GM23338 (cell line): ENCODE data around the gene ZFPL1. TPM values are rescaled to one million over a fixed set of nuclear protein-coding genes. Genes with fewer than 3 reads are reported as not detected.

Experiments
- EZH2phosphoT487 ChIP-seq: fragments of 200-600 bp; sonication (generic); IDR thresholded peaks from one replicate; pipeline ENCODE4 v1.8.1; 2018; ENCODE audit warnings: antibody characterized with exemption; ENCODE audit not compliant: unreplicated experiment
- microRNA-seq: library from miRNA; unstranded; fragments of <30 nt; microRNA quantifications from one replicate; pipeline ENCODE4, GENCODE V29; 2017
- polyA plus RNA-seq: library from polyadenylated mRNA; unstranded; fragments of >200 nt; fragmentation: Nextera tagmentation; extraction: Ambion mirVana; gene quantifications from 2 replicates; pipeline ENCODE4 v1.2.1, GENCODE V29; 2016
- small RNA-seq: library from RNA; depleted of rRNA; stranded (forward); fragments of <200 nt; gene quantifications from one replicate; pipeline ENCODE3, GENCODE V24; 2014; ENCODE audit warnings: low replicate concordance
- total RNA-seq: library from RNA; depleted of rRNA; stranded (reverse); fragments of >200 nt; shearing (Covaris generic); gene quantifications from 2 replicates; pipeline ENCODE4 v1.2.3, GENCODE V29; 2014; rRNA removed
- TF ChIP-seq, protein P1 (sequence below): fragments of 250-450 bp; sonication (Bioruptor Pico); IDR thresholded peaks from 2 replicates; pipeline ENCODE4 v1.5.0; 2020; ENCODE audit warnings: mild to moderate bottlenecking, moderate library complexity

ZFPL1 gene
- total and polyA plus RNA-seq, 2 experiments from 2014 or later, result 26.3 to 26.8 TPM

DNA sequence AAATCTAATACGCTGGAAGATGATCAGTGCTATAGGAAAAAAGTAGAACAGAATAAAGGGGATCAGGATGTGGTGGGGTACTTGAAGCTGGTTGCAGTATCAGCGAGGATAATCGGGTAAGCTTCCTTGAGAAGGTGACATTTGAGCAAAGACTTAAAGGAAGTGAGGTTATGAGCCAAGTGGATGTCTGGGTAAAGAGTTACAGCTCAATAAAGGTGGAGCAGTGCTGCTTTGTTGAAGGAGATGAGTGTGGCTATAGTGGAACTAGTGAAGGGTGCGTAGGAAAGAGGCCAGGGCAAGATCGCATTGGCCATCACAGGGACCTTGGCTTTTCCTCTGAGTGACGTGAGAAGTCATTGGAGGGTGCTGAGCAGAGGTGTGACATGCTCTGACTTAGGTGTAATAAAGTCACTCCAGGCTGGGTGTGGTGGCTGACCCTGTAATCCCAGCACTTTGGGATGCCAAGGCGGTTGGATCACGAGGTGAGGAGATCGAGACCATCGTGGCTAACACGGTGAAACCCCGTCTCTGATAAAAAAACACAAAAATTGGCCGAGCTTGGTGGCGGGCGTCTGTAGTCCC, 52.6 kb downstream of the ZFPL1 start (continued):
- TF ChIP-seq, protein P1, sequence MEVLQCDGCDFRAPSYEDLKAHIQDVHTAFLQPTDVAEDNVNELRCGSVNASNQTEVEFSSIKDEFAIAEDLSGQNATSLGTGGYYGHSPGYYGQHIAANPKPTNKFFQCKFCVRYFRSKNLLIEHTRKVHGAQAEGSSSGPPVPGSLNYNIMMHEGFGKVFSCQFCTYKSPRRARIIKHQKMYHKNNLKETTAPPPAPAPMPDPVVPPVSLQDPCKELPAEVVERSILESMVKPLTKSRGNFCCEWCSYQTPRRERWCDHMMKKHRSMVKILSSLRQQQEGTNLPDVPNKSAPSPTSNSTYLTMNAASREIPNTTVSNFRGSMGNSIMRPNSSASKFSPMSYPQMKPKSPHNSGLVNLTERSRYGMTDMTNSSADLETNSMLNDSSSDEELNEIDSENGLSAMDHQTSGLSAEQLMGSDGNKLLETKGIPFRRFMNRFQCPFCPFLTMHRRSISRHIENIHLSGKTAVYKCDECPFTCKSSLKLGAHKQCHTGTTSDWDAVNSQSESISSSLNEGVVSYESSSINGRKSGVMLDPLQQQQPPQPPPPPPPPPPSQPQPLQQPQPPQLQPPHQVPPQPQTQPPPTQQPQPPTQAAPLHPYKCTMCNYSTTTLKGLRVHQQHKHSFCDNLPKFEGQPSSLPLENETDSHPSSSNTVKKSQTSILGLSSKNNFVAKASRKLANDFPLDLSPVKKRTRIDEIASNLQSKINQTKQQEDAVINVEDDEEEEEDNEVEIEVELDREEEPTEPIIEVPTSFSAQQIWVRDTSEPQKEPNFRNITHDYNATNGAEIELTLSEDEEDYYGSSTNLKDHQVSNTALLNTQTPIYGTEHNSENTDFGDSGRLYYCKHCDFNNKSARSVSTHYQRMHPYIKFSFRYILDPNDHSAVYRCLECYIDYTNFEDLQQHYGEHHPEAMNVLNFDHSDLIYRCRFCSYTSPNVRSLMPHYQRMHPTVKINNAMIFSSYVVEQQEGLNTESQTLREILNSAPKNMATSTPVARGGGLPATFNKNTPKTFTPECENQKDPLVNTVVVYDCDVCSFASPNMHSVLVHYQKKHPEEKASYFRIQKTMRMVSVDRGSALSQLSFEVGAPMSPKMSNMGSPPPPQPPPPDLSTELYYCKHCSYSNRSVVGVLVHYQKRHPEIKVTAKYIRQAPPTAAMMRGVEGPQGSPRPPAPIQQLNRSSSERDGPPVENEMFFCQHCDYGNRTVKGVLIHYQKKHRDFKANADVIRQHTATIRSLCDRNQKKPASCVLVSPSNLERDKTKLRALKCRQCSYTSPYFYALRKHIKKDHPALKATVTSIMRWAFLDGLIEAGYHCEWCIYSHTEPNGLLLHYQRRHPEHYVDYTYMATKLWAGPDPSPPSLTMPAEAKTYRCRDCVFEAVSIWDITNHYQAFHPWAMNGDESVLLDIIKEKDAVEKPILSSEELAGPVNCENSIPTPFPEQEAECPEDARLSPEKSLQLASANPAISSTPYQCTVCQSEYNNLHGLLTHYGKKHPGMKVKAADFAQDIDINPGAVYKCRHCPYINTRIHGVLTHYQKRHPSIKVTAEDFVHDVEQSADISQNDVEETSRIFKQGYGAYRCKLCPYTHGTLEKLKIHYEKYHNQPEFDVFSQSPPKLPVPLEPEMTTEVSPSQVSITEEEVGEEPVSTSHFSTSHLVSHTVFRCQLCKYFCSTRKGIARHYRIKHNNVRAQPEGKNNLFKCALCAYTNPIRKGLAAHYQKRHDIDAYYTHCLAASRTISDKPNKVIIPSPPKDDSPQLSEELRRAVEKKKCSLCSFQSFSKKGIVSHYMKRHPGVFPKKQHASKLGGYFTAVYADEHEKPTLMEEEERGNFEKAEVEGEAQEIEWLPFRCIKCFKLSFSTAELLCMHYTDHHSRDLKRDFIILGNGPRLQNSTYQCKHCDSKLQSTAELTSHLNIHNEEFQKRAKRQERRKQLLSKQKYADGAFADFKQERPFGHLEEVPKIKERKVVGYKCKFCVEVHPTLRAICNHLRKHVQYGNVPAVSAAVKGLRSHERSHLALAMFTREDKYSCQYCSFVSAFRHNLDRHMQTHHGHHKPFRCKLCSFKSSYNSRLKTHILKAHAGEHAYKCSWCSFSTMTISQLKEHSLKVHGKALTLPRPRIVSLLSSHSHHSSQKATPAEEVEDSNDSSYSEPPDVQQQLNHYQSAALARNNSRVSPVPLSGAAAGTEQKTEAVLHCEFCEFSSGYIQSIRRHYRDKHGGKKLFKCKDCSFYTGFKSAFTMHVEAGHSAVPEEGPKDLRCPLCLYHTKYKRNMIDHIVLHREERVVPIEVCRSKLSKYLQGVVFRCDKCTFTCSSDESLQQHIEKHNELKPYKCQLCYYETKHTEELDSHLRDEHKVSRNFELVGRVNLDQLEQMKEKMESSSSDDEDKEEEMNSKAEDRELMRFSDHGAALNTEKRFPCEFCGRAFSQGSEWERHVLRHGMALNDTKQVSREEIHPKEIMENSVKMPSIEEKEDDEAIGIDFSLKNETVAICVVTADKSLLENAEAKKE (CRISPR knock-in tag), result no peak
- TF ChIP-seq EZH2phosphoT487, result no peak

Small RNA genes within 50 kb of the gene (microRNA-seq; reads per million reads assigned to microRNA genes)
- gene MIR6751, result not detected

Small RNA genes within 50 kb of the gene (small RNA-seq; reads per million reads assigned to genes)
- gene SNX15, result not detected

Other genes with a start within 250 kb of the ZFPL1 start
- gene CDC42BPG, start 239.6 kb upstream of the ZFPL1 start, total RNA-seq, result 10.1 and 11.6 TPM in 2 replicates
- 1.8 and 2.3 TPM in 2 replicates for gene CDC42BPG, start 239.6 kb upstream of the ZFPL1 start, polyA plus RNA-seq
- gene EHD1, start 205.6 kb upstream of the ZFPL1 start, total RNA-seq, result 43.8 and 69.7 TPM in 2 replicates
- gene EHD1, start 205.6 kb upstream of the ZFPL1 start, polyA plus RNA-seq, result 16.7 and 16.9 TPM in 2 replicates
- 26.2 and 31.7 TPM in 2 replicates for gene ATG2A, start 167.0 kb upstream of the ZFPL1 start, total RNA-seq
- 8.7 and 9.2 TPM in 2 replicates for gene ATG2A, start 167.0 kb upstream of the ZFPL1 start, polyA plus RNA-seq
- gene PPP2R5B, start 159.5 kb upstream of the ZFPL1 start, total RNA-seq, result 3.3 and 5.8 TPM in 2 replicates
- gene PPP2R5B, start 159.5 kb upstream of the ZFPL1 start, polyA plus RNA-seq, result 2.6 and 2.8 TPM in 2 replicates
- gene GPHA2, start 148.3 kb upstream of the ZFPL1 start, total RNA-seq, result 0.83 TPM in 1 of 2 replicates, not detected in the other
- gene GPHA2, start 148.3 kb upstream of the ZFPL1 start, polyA plus RNA-seq, result 1.8 and 3.6 TPM in 2 replicates
- gene MAJIN, start 112.1 kb upstream of the ZFPL1 start, total RNA-seq, result not detected in 2 replicates
- gene MAJIN, start 112.1 kb upstream of the ZFPL1 start, polyA plus RNA-seq, result not detected in 2 replicates
- 0.58 and 1.6 TPM in 2 replicates for gene BATF2, start 87.3 kb upstream of the ZFPL1 start, total RNA-seq
- 0.53 and 1.2 TPM in 2 replicates for gene BATF2, start 87.3 kb upstream of the ZFPL1 start, polyA plus RNA-seq
- gene ARL2, start 70.1 kb upstream of the ZFPL1 start, total RNA-seq, result 170 and 193 TPM in 2 replicates
- 216 and 236 TPM in 2 replicates for gene ARL2, start 70.1 kb upstream of the ZFPL1 start, polyA plus RNA-seq
- gene SNX15, start 56.8 kb upstream of the ZFPL1 start, total RNA-seq, result 15.6 and 21.4 TPM in 2 replicates
- gene SNX15, start 56.8 kb upstream of the ZFPL1 start, polyA plus RNA-seq, result 13.0 and 13.6 TPM in 2 replicates
- gene SAC3D1, start 43.0 kb upstream of the ZFPL1 start, total RNA-seq, result 30.3 and 31.1 TPM in 2 replicates
- 21.6 and 21.8 TPM in 2 replicates for gene SAC3D1, start 43.0 kb upstream of the ZFPL1 start, polyA plus RNA-seq
- 11.0 and 13.7 TPM in 2 replicates for gene NAALADL1, start 25.7 kb upstream of the ZFPL1 start, total RNA-seq
- gene NAALADL1, start 25.7 kb upstream of the ZFPL1 start, polyA plus RNA-seq, result 8.0 and 11.1 TPM in 2 replicates
- 63.3 and 70.9 TPM in 2 replicates for gene CDCA5, start 182 bp upstream of the ZFPL1 start, total RNA-seq
- gene CDCA5, start 182 bp upstream of the ZFPL1 start, polyA plus RNA-seq, result 53.3 and 64.9 TPM in 2 replicates
- 435 and 450 TPM in 2 replicates for gene VPS51, start 12.0 kb downstream of the ZFPL1 start, total RNA-seq
- gene VPS51, start 12.0 kb downstream of the ZFPL1 start, polyA plus RNA-seq, result 42.2 and 45.3 TPM in 2 replicates
- gene TM7SF2, start 27.6 kb downstream of the ZFPL1 start, total RNA-seq, result 70.2 and 82.3 TPM in 2 replicates
- 43.5 and 48.7 TPM in 2 replicates for gene TM7SF2, start 27.6 kb downstream of the ZFPL1 start, polyA plus RNA-seq
- 17.4 and 18.1 TPM in 2 replicates for gene ZNHIT2, start 33.5 kb downstream of the ZFPL1 start, total RNA-seq
- 17.7 and 18.3 TPM in 2 replicates for gene ZNHIT2, start 33.5 kb downstream of the ZFPL1 start, polyA plus RNA-seq
- gene FAU, start 37.9 kb downstream of the ZFPL1 start, total RNA-seq, result 262 and 329 TPM in 2 replicates
- gene FAU, start 37.9 kb downstream of the ZFPL1 start, polyA plus RNA-seq, result 1,177 and 1,316 TPM in 2 replicates
- gene MRPL49, start 38.1 kb downstream of the ZFPL1 start, total RNA-seq, result 61.9 and 64.9 TPM in 2 replicates
- 27.7 and 28.4 TPM in 2 replicates for gene MRPL49, start 38.1 kb downstream of the ZFPL1 start, polyA plus RNA-seq
- gene SYVN1, start 50.3 kb downstream of the ZFPL1 start, total RNA-seq, result 28.3 and 28.7 TPM in 2 replicates
- gene SYVN1, start 50.3 kb downstream of the ZFPL1 start, polyA plus RNA-seq, result 13.8 and 14.0 TPM in 2 replicates
- gene SPDYC, start 86.0 kb downstream of the ZFPL1 start, total RNA-seq, result not detected in 2 replicates
- 0.27 and 0.52 TPM in 2 replicates for gene SPDYC, start 86.0 kb downstream of the ZFPL1 start, polyA plus RNA-seq
- 271 and 277 TPM in 2 replicates for gene CAPN1, start 97.7 kb downstream of the ZFPL1 start, total RNA-seq
- 63.0 and 67.3 TPM in 2 replicates for gene CAPN1, start 97.7 kb downstream of the ZFPL1 start, polyA plus RNA-seq
- gene POLA2, start 177.7 kb downstream of the ZFPL1 start, total RNA-seq, result 25.9 and 30.4 TPM in 2 replicates
- gene POLA2, start 177.7 kb downstream of the ZFPL1 start, polyA plus RNA-seq, result 17.4 and 22.5 TPM in 2 replicates
- gene CDC42EP2, start 230.6 kb downstream of the ZFPL1 start, total RNA-seq, result 17.7 and 19.0 TPM in 2 replicates
- 16.1 and 18.2 TPM in 2 replicates for gene CDC42EP2, start 230.6 kb downstream of the ZFPL1 start, polyA plus RNA-seq
- 54.1 and 59.0 TPM in 2 replicates for gene DPF2, start 249.6 kb downstream of the ZFPL1 start, total RNA-seq
- gene DPF2, start 249.6 kb downstream of the ZFPL1 start, polyA plus RNA-seq, result 64.3 and 66.4 TPM in 2 replicates